ENCODE results near the gene PAX2. TPM values are rescaled to one million over a fixed set of nuclear protein-coding genes. Genes with fewer than 3 reads are reported as not detected.

The PAX2 gene
- total RNA-seq, 1 experiment from 2014 or later = not detected

GRCh38 chr10:100743626-100744135 lies 1.7 kb upstream of the PAX2 start:
- DNase-seq = no peak
- H3K9me3 ChIP-seq (ENCODE audit: insufficient read depth, low read depth) = no peaks in the 10 kb centered on the region
- H3K36me3 ChIP-seq (ENCODE audit: low read depth) = no peaks in the 10 kb centered on the region
- H3K9me2 ChIP-seq (ENCODE audit: insufficient read depth) = no peaks in the 10 kb centered on the region
- no peak overlapping the region for H2AFZ ChIP-seq
- no peaks in the 10 kb centered on the region for H4K20me1 ChIP-seq (ENCODE audit: insufficient read depth)
- BruUV-seq (replicated peaks) = no TSS peak
- H3K4me1 ChIP-seq (replicated peaks; ENCODE audit: insufficient read depth) = no peaks in the 10 kb centered on the region
- ChIA-PET CTCF (no interaction called here), POLR2A (ENCODE audit: unreplicated experiment) (no interaction called here)
- H3K27ac ChIP-seq = no peak overlapping the region
- H3K4me2 ChIP-seq = no peak overlapping the region
- intact Hi-C loops (cut with micrococcal nuclease; ENCODE audit: unreplicated experiment) = loop anchor here (5.0 kb wide), 1 partner anchor 181 kb away; no protein-coding TSS in a partner anchor
- no peak overlapping the region for H3K4me3 ChIP-seq
- H3F3A ChIP-seq (ENCODE audit: insufficient read depth, low read depth) = no peaks in the 10 kb centered on the region
- peaks cover 75% of the 10 kb centered on the region for H3K27me3 ChIP-seq (ENCODE audit: insufficient read depth, low read depth)
- H3K79me2 ChIP-seq (ENCODE audit: low read depth) = no peaks in the 10 kb centered on the region
- TF ChIP-seq EZH2 (IDR thresholded peaks at IDR 0.05; ENCODE audit: low read depth) = no peak
- TF ChIP-seq, protein P1, sequence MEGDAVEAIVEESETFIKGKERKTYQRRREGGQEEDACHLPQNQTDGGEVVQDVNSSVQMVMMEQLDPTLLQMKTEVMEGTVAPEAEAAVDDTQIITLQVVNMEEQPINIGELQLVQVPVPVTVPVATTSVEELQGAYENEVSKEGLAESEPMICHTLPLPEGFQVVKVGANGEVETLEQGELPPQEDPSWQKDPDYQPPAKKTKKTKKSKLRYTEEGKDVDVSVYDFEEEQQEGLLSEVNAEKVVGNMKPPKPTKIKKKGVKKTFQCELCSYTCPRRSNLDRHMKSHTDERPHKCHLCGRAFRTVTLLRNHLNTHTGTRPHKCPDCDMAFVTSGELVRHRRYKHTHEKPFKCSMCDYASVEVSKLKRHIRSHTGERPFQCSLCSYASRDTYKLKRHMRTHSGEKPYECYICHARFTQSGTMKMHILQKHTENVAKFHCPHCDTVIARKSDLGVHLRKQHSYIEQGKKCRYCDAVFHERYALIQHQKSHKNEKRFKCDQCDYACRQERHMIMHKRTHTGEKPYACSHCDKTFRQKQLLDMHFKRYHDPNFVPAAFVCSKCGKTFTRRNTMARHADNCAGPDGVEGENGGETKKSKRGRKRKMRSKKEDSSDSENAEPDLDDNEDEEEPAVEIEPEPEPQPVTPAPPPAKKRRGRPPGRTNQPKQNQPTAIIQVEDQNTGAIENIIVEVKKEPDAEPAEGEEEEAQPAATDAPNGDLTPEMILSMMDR (conservative IDR thresholded peaks at IDR 0.05) = peak; percentile 55

DNA sequence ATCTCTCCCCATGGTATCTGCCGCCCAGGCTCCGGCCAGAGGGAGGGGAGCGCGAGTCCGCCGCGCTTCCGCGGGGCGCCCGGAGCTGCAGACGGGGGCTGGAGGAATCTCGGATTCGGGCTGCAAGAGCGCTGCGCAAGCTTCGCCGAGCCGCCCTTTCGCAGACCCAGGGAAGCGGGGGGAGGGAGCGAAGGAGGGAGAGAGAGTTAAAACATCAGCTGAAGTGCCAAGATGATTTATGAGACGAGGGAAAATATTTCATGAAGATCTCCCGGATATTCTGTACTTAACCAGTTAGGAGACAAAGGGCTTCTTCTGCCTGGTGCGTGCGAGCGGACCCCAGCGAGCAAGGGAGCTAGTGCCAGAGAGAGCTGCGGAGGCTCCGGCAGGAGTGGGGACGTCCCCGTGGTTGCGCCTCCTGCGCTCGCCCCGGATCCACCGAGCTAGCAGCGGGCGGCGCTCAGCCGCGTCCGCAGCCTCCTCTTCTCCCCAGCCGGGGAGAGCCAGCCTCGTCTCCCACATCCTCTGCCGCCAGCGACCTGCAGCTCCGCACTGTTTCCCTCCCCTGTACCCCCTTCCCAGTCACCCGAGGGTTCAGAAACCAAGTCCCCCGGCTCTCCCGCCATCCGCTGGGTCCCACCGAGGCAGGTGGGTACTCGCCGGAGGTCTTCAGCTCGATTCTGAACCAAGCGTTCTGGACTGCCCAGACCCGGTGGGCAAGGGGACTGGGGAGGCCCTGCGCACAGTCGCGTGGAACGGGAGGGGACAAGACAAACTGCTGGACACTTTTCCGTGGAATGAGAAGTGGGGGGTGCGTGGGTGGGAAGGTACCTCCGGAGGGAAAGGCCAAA lies 1.0 kb upstream of the PAX2 start:
- no peak for DNase-seq
- no peak overlapping the region for H3K27ac ChIP-seq
- intact Hi-C loops (cut with micrococcal nuclease; ENCODE audit: unreplicated experiment) = loop anchor here (5.0 kb wide), 1 partner anchor 182 kb away; no protein-coding TSS in a partner anchor
- H3K79me2 ChIP-seq (ENCODE audit: low read depth) = no peaks in the 10 kb centered on the region
- H3K4me2 ChIP-seq = no peak overlapping the region
- BruUV-seq (replicated peaks) = no TSS peak
- H3K9me3 ChIP-seq (ENCODE audit: insufficient read depth, low read depth) = no peaks in the 10 kb centered on the region
- H3K9me2 ChIP-seq (ENCODE audit: insufficient read depth) = no peaks in the 10 kb centered on the region
- no peaks in the 10 kb centered on the region for H3K4me1 ChIP-seq (replicated peaks; ENCODE audit: insufficient read depth)
- H4K20me1 ChIP-seq (ENCODE audit: insufficient read depth) = no peaks in the 10 kb centered on the region
- H3F3A ChIP-seq (ENCODE audit: insufficient read depth, low read depth) = no peaks in the 10 kb centered on the region
- H2AFZ ChIP-seq = no peak overlapping the region
- no peaks in the 10 kb centered on the region for H3K36me3 ChIP-seq (ENCODE audit: low read depth)
- TF ChIP-seq EZH2 (IDR thresholded peaks at IDR 0.05; ENCODE audit: low read depth) = no peak
- TF ChIP-seq, protein P1 (conservative IDR thresholded peaks at IDR 0.05) = no peak
- POLR2A ChIA-PET (ENCODE audit: unreplicated experiment) = no interaction called here
- peaks cover 77% of the 10 kb centered on the region for H3K27me3 ChIP-seq (ENCODE audit: insufficient read depth, low read depth)
- H3K4me3 ChIP-seq = no peak overlapping the region
- CTCF ChIA-PET = no interaction called here

- DNase-seq = no peak
- Histone ChIP-seq H3K36me3 (ENCODE audit: low read depth) (no peaks in the 10 kb centered on the region), H2AFZ (no peak overlapping the region), H3K79me2 (ENCODE audit: low read depth) (no peaks in the 10 kb centered on the region), H3K27me3 (ENCODE audit: insufficient read depth, low read depth) (peaks cover 77% of the 10 kb centered on the region), H3K27ac (no peak overlapping the region), H3K9me2 (ENCODE audit: insufficient read depth) (no peaks in the 10 kb centered on the region), H3K9me3 (ENCODE audit: insufficient read depth, low read depth) (no peaks in the 10 kb centered on the region), H3F3A (ENCODE audit: insufficient read depth, low read depth) (no peaks in the 10 kb centered on the region), H4K20me1 (ENCODE audit: insufficient read depth) (no peaks in the 10 kb centered on the region), H3K4me1 (replicated peaks; ENCODE audit: insufficient read depth) (no peaks in the 10 kb centered on the region), H3K4me3 (no peak overlapping the region), H3K4me2 (no peak overlapping the region)
- ChIA-PET POLR2A (ENCODE audit: unreplicated experiment) (no interaction called here), CTCF (interaction anchor here (0.8 kb wide), 1 partner anchor 116 kb away, joined by 4 read pairs; no protein-coding TSS in a partner anchor)
- no TSS peak for BruUV-seq (replicated peaks)
- no peak for TF ChIP-seq EZH2 (IDR thresholded peaks at IDR 0.05; ENCODE audit: low read depth)
- TF ChIP-seq, protein P1 (conservative IDR thresholded peaks at IDR 0.05) = no peak
- intact Hi-C loops (cut with micrococcal nuclease; ENCODE audit: unreplicated experiment) = no loop called here
These were observed 751 bp downstream of the PAX2 start for GRCh38 chr10:100745882-100746783.

Data from PC-9 (cell line).